HEK293 (cell line): ENCODE results near the gene SLC17A9.

Experiments
- CTCF ChIA-PET: fragments of 350-600 bp; formaldehyde crosslinking; extraction: SDS; loops from one replicate; lab custom pipeline; 2021; ENCODE audit warnings: antibody characterized with exemption; lab: Yijun Ruan, JAX
- POLR2A ChIA-PET: fragments of 300-600 bp; formaldehyde crosslinking; extraction: SDS; loops from one replicate; lab custom pipeline; 2020; ENCODE audit warnings: antibody characterized with exemption, inconsistent platforms; lab: Yijun Ruan, JAX
- H3K27ac ChIP-seq: fragments of 200-500 bp; sonication (Bioruptor generic); 2 replicates; pipeline ENCODE4 v1.5.1; 2014; ENCODE audit warnings: low read depth, low read length, control low read depth, inconsistent platforms; ENCODE audit errors: extremely low read depth
- H3K36me3 ChIP-seq, 2 experiments: fragments of 200-500 bp in 1 of 2; sonication (Bioruptor generic) in 1 of 2; 1 replicate in 1 of 2; 2 replicates in 1 of 2; pipeline ENCODE4 v1.5.1; 2014 to 2017; ENCODE audit warnings: inconsistent platforms in 2 of 2, low read length in 2 of 2; ENCODE audit not compliant: control insufficient read depth in 2 of 2, insufficient read depth in 1 of 2
- H3K4me1 ChIP-seq: fragments of 200-500 bp; sonication (Bioruptor generic); 2 replicates; pipeline ENCODE4 v1.5.1; 2014; ENCODE audit warnings: mild to moderate bottlenecking, low read length, inconsistent platforms; ENCODE audit not compliant: control insufficient read depth, insufficient read depth
- H3K4me3 ChIP-seq: 2 replicates; pipeline ENCODE4 v1.5.1; 2011; ENCODE audit warnings: low read depth, mild to moderate bottlenecking, control low read depth, low read length, moderate library complexity
- H3K9me3 ChIP-seq: fragments of 200-500 bp; sonication (Bioruptor generic); 2 replicates; pipeline ENCODE4 v1.5.1; 2014; ENCODE audit warnings: low read depth, low read length, inconsistent platforms; ENCODE audit not compliant: control insufficient read depth, insufficient read depth
- GLIS1 ChIP-seq: fragments of 450-650 bp; formaldehyde crosslinking; IDR thresholded peaks from 2 replicates; pipeline ENCODE4 v1.5.1; 2016; ENCODE audit warnings: missing biosample characterization, missing genetic modification characterization
- KLF1 ChIP-seq: fragments of 450-650 bp; formaldehyde crosslinking; IDR thresholded peaks from 2 replicates; pipeline ENCODE4 v1.5.1; 2016; ENCODE audit warnings: missing biosample characterization, missing genetic modification characterization
- OVOL3 ChIP-seq: fragments of 450-650 bp; formaldehyde crosslinking; IDR thresholded peaks from 2 replicates; pipeline ENCODE4 v1.5.1; 2016; ENCODE audit warnings: missing biosample characterization, missing genetic modification characterization
- PRDM1 ChIP-seq: fragments of 450-650 bp; formaldehyde crosslinking; IDR thresholded peaks from 2 replicates; pipeline ENCODE4; 2016; ENCODE audit warnings: missing biosample characterization, missing genetic modification characterization
- TRIM28 ChIP-seq: IDR thresholded peaks from 2 replicates; pipeline ENCODE4 v1.6.1; 2011; ENCODE audit warnings: low read length, control low read depth, borderline replicate concordance
- ZBTB7A ChIP-seq: fragments of 450-650 bp; formaldehyde crosslinking; IDR thresholded peaks from 2 replicates; pipeline ENCODE4 v1.5.1; 2016; ENCODE audit warnings: low read depth, missing biosample characterization, missing genetic modification characterization
- ZFHX2 ChIP-seq: fragments of 450-650 bp; formaldehyde crosslinking; conservative IDR thresholded peaks from 2 replicates; pipeline ENCODE4 v1.5.1; 2016; ENCODE audit warnings: missing biosample characterization, missing genetic modification characterization
- ZNF10 ChIP-seq: fragments of 450-650 bp; formaldehyde crosslinking; IDR thresholded peaks from 2 replicates; pipeline ENCODE4 v1.5.1; 2017; ENCODE audit warnings: missing biosample characterization, missing genetic modification characterization
- ZNF175 ChIP-seq: fragments of 450-650 bp; formaldehyde crosslinking; IDR thresholded peaks from 2 replicates; pipeline ENCODE4 v1.5.1; 2016; ENCODE audit warnings: missing biosample characterization, missing genetic modification characterization
- ZNF362 ChIP-seq: fragments of 450-650 bp; formaldehyde crosslinking; IDR thresholded peaks from 2 replicates; pipeline ENCODE4 v1.5.1; 2016; ENCODE audit warnings: missing biosample characterization, missing genetic modification characterization
- ZNF707 ChIP-seq: fragments of 450-650 bp; formaldehyde crosslinking; IDR thresholded peaks from 2 replicates; pipeline ENCODE4 v1.5.1; 2016; ENCODE audit warnings: missing biosample characterization, missing genetic modification characterization
- ZNF791 ChIP-seq: fragments of 450-650 bp; formaldehyde crosslinking; IDR thresholded peaks from 2 replicates; pipeline ENCODE4 v1.5.1; 2016; ENCODE audit warnings: missing biosample characterization, missing genetic modification characterization
- TF ChIP-seq, protein P1 (sequence below): fragments of 450-650 bp; formaldehyde crosslinking; IDR thresholded peaks from 2 replicates; pipeline ENCODE4 v1.5.1; 2016; ENCODE audit warnings: missing biosample characterization, missing genetic modification characterization

The SLC17A9 gene

GRCh38 chr20:62994869-62995281, 42.4 kb downstream of the SLC17A9 start:
- POLR2A ChIA-PET, result no interaction called here
- CTCF ChIA-PET, result interaction anchor here (0.7 to 1.9 kb wide), 3 partner anchors 22 to 95 kb away, joined by 3 to 6 read pairs (median 3); no protein-coding TSS in a partner anchor
- Histone ChIP-seq H3K36me3 (no peaks in the 10 kb centered on the region), H3K4me1 (no peaks in the 10 kb centered on the region), H3K4me3 (no peak overlapping the region), H3K27ac (no peak overlapping the region), H3K9me3 (no peaks in the 10 kb centered on the region)
- TF ChIP-seq ZNF362 (tag by site-specific recombination), result no peak
- TF ChIP-seq, all 188 proteins: peak for 0

GRCh38 chr20:62995481-62995880, 43.0 kb downstream of the SLC17A9 start:
- H3K9me3 ChIP-seq, result no peaks in the 10 kb centered on the region
- ChIA-PET CTCF (interaction anchor here (0.6 to 1.9 kb wide), 4 partner anchors 13 to 719 kb away, joined by 3 to 7 read pairs (median 4); no protein-coding TSS in a partner anchor), POLR2A (no interaction called here)
- no peaks in the 10 kb centered on the region for H3K4me1 ChIP-seq
- no peak overlapping the region for H3K4me3 ChIP-seq
- H3K27ac ChIP-seq, result no peak overlapping the region
- TF ChIP-seq ZNF791 (tag by site-specific recombination), result no peak
- peak; percentile 52 for TF ChIP-seq GLIS1
- H3K36me3 ChIP-seq, result no peaks in the 10 kb centered on the region

GRCh38 chr20:62995898-62996595, 43.5 kb downstream of the SLC17A9 start:
- Histone ChIP-seq H3K36me3 (no peaks in the 10 kb centered on the region), H3K4me3 (no peak overlapping the region), H3K4me1 (no peaks in the 10 kb centered on the region), H3K9me3 (no peaks in the 10 kb centered on the region), H3K27ac (no peak overlapping the region)
- CTCF ChIA-PET, result interaction anchor here (0.6 to 1.6 kb wide), 3 partner anchors 13 to 719 kb away, joined by 3 to 7 read pairs (median 3); no protein-coding TSS in a partner anchor
- TF ChIP-seq ZNF707 (tag by site-specific recombination) (no peak), ZNF10 (tag by site-specific recombination) (no peak), PRDM1 (tag by site-specific recombination) (no peak), TRIM28 (no peak), ZNF175 (tag by site-specific recombination) (no peak)
- TF ChIP-seq, protein P1, sequence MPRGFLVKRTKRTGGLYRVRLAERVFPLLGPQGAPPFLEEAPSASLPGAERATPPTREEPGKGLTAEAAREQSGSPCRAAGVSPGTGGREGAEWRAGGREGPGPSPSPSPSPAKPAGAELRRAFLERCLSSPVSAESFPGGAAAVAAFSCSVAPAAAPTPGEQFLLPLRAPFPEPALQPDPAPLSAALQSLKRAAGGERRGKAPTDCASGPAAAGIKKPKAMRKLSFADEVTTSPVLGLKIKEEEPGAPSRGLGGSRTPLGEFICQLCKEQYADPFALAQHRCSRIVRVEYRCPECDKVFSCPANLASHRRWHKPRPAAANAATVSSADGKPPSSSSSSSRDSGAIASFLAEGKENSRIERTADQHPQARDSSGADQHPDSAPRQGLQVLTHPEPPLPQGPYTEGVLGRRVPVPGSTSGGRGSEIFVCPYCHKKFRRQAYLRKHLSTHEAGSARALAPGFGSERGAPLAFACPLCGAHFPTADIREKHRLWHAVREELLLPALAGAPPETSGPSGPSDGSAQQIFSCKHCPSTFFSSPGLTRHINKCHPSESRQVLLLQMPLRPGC (tag by site-specific recombination), result no peak
- POLR2A ChIA-PET, result no interaction called here

DNA sequence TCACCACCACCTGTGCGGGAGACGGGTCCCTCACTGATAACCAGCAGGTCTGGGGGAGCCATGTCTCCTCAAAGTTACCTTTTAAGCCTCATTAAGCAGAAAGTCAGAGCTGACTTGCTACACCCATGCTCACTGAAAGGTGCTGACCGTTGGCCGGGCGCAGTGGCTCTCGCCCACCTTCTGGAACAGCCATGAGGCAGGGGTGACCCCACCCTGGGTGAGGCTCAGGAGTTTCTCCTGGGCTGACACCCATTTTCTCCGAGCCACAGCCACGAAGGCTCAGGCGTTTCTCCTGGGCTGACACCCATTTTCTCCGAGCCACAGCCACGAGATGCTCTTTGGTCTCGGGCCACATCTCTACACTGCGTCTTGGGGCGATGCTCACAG, 44.1 kb downstream of the SLC17A9 start:
- Histone ChIP-seq H3K27ac (no peak overlapping the region), H3K36me3 (no peaks in the 10 kb centered on the region), H3K4me3 (no peak overlapping the region), H3K4me1 (no peaks in the 10 kb centered on the region), H3K9me3 (no peaks in the 10 kb centered on the region)
- POLR2A ChIA-PET, result no interaction called here
- CTCF ChIA-PET, result interaction anchor here (1.6 kb wide), 1 partner anchor 12 kb away, joined by 7 read pairs; no protein-coding TSS in a partner anchor
- TF ChIP-seq OVOL3 (no peak), ZFHX2 (tag by site-specific recombination) (no peak), ZBTB7A (tag by site-specific recombination) (no peak), KLF1 (tag by site-specific recombination) (peak; percentile 75; the same call in 1 of the 2 replicates)
